Suprapubic skin (tissue), 4 donors: ENCODE measurements around the gene LPCAT4. TPM values are rescaled to one million over a fixed set of nuclear protein-coding genes. Genes with fewer than 3 reads are reported as not detected.
"Not testable (repeated sequence)": the region's sequence is repeated elsewhere in the genome, so short reads cannot be mapped to it uniquely, and the experiment has no call there.

ENCODE experiments used
- DNase-seq, 2 donors: peaks; one replicate each; pipeline ENCODE4 v3.0.0-alpha.2; 2019; ENCODE audit warnings: low spot score in 2 of 2
- H3K27ac ChIP-seq: fragments of 200-600 bp; sonication (generic); one replicate; pipeline ENCODE4 v1.5.1; 2019
- H3K27me3 ChIP-seq: fragments of 200-600 bp; sonication (generic); one replicate; pipeline ENCODE4 v1.5.1; 2019
- H3K36me3 ChIP-seq: fragments of 200-600 bp; sonication (generic); one replicate; pipeline ENCODE4 v1.5.1; 2019
- H3K4me1 ChIP-seq: fragments of 200-600 bp; sonication (generic); one replicate; pipeline ENCODE4 v1.5.1; 2019
- H3K4me3 ChIP-seq: fragments of 200-600 bp; sonication (generic); one replicate; pipeline ENCODE4 v1.5.1; 2019; ENCODE audit warnings: mild to moderate bottlenecking
- H3K9me3 ChIP-seq: fragments of 200-600 bp; sonication (generic); one replicate; pipeline ENCODE4 v1.5.1; 2019
- EP300 ChIP-seq: sonication (generic); formaldehyde crosslinking; IDR thresholded peaks from one replicate; pipeline ENCODE4 v1.6.1; 2017; ENCODE audit warnings: antibody characterized with exemption
- POLR2A ChIP-seq, 2 donors: fragments of 450-650 bp; IDR thresholded peaks; one replicate each; pipeline ENCODE4 v1.6.1; 2017; ENCODE audit warnings: antibody characterized with exemption in 2 of 2, mild to moderate bottlenecking in 2 of 2, moderate library complexity in 2 of 2
- POLR2AphosphoS5 ChIP-seq, 3 donors: sonication (generic); formaldehyde crosslinking; IDR thresholded peaks; one replicate each; pipeline ENCODE4 v1.6.1; 2017; ENCODE audit warnings: antibody characterized with exemption in 3 of 3
- WGBS: methylation state at CpG from one replicate; pipeline ENCODE4 v1.1.5; 2018; 5-methylcytosine and 5-hydroxymethylcytosine counted together
- total RNA-seq, 4 donors: library from RNA; depleted of rRNA; stranded (reverse); fragments of >200 nt; gene quantifications; one replicate each; pipeline ENCODE4 v1.1.0, GENCODE V29; 2016
- TF ChIP-seq, protein P1 (sequence below), 2 donors: fragments of 200-600 bp in 1 of 2; fragments of 450-650 bp in 1 of 2; sonication (generic) in 1 of 2; IDR thresholded peaks; one replicate each; pipeline ENCODE4 v1.5.1; 2016 to 2019; ENCODE audit warnings: antibody characterized with exemption in 2 of 2, mild to moderate bottlenecking in 1 of 2, moderate library complexity in 1 of 2

Gene LPCAT4
- total RNA-seq, 4 donors from 2014 or later = 23.6 to 105 (median 35.9) TPM

DNA sequence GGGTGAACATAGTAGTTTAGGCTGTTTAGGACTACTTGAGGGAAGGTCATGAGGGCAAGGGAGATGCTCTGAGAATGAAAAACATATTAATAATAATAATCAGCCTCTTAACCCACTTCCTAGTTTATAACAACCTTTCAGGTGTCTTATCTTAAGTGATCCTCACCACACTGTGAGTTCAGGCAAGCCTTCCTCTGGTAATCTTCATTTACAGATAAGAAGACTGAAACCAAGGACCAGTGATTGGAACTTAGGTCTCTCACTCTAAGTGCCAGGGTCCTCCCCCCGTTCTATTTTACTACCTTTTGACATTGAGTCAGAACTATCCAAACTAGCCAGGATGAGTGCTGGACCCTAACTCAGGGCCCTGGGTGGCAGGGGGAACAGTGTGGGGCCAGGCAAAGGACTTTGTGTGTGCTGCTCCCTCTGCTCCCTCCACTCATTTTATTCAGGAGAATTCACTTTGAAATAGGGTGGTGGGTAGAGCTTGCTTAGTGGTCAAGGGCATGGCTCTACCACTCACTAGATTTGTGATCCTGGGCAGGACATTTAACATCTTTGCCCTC is 18.2 kb downstream of the LPCAT4 start:
- 57% methylated on average over 1 of the region's 1 CpG for WGBS
- no peak for TF ChIP-seq POLR2A (IDR thresholded peaks at IDR 0.05)
- TF ChIP-seq POLR2AphosphoS5 (IDR thresholded peaks at IDR 0.05) = no peak
- no peak for TF ChIP-seq EP300
- TF ChIP-seq, protein P1, sequence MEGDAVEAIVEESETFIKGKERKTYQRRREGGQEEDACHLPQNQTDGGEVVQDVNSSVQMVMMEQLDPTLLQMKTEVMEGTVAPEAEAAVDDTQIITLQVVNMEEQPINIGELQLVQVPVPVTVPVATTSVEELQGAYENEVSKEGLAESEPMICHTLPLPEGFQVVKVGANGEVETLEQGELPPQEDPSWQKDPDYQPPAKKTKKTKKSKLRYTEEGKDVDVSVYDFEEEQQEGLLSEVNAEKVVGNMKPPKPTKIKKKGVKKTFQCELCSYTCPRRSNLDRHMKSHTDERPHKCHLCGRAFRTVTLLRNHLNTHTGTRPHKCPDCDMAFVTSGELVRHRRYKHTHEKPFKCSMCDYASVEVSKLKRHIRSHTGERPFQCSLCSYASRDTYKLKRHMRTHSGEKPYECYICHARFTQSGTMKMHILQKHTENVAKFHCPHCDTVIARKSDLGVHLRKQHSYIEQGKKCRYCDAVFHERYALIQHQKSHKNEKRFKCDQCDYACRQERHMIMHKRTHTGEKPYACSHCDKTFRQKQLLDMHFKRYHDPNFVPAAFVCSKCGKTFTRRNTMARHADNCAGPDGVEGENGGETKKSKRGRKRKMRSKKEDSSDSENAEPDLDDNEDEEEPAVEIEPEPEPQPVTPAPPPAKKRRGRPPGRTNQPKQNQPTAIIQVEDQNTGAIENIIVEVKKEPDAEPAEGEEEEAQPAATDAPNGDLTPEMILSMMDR (IDR thresholded peaks at IDR 0.05) = no peak
- Histone ChIP-seq H3K4me1 (no peaks in the 10 kb centered on the region), H3K4me3 (no peak overlapping the region), H3K9me3 (no peaks in the 10 kb centered on the region), H3K27ac (no peak overlapping the region), H3K27me3 (no peaks in the 10 kb centered on the region), H3K36me3 (no peaks in the 10 kb centered on the region)
- no peak for DNase-seq

DNA sequence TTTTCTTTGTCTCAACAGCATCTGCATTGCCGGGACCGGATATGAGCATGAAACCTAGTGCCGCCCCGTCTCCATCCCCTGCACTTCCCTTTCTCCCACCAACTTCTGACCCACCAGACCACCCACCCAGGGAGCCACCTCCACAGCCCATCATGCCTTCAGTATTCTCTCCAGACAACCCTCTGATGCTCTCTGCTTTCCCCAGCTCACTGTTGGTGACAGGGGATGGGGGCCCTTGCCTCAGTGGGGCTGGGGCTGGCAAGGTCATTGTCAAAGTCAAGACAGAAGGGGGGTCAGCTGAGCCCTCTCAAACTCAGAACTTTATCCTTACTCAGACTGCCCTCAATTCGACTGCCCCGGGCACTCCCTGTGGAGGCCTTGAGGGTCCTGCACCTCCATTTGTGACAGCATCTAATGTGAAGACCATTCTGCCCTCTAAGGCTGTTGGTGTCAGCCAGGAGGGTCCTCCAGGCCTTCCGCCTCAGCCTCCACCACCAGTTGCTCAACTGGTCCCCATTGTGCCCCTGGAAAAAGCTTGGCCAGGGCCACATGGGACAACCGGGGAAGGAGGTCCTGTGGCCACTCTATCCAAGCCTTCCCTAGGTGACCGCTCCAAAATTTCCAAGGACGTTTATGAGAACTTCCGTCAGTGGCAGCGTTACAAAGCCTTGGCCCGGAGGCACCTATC is 18.9 kb downstream of the LPCAT4 start:
- DNase-seq = no peak
- H3K36me3 ChIP-seq = no peaks in the 10 kb centered on the region
- H3K27ac ChIP-seq = no peak overlapping the region
- H3K4me1 ChIP-seq = peaks cover 5% of the 10 kb centered on the region
- TF ChIP-seq POLR2A (IDR thresholded peaks at IDR 0.05) = no peak
- no peak for TF ChIP-seq POLR2AphosphoS5 (IDR thresholded peaks at IDR 0.05)
- 83% methylated on average over 13 of the region's 13 CpGs for WGBS
- H3K27me3 ChIP-seq = no peaks in the 10 kb centered on the region
- no peaks in the 10 kb centered on the region for H3K9me3 ChIP-seq
- no peak overlapping the region for H3K4me3 ChIP-seq

DNA sequence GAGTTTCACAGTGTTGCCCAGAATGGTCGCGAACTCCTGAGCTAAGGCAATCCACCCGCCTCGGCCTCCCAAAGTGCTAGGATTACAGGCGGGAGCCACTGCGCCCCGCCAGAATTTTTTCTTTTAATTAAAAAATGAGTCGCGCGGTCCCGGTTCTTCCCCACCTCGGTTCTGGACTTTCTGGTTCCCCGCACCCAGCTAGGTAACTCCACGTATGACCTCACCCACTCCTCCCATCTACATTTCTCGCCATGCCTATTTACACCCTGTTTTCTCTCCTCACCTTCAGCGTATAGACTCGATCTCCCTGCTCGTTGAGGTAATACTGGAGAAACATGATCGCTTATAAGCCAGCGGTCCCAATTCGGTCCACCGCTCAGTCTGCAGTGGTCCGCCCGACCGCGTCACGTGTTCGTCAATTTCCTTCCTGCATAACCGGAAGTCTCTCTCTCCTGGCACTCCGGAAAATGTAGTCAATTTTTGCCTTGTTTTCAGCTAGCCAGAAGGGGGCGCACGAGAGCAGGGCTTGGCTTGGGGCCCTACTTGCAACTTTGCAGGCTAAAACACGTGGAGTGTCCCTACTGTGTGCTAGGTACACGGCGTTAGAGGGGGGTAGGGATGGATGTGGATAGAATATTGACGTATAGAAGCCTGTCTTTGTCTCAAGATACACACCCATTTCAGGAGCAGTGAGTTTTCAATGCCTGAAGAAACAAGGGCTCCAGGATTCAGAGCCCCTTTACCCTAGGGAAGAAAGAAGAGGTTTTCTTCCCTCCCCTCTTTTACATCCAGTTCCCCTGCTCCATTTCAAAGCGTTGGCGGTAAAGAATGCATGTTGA is 24.0 kb downstream of the LPCAT4 start, which contains the start of the genes NOP10 and NUTM1:
Gene NOP10 (minus strand): TSS at position 400 of the 839 bp plus-strand sequence. CDS start 63 bp downstream, at position 337.
Gene NUTM1 (plus strand): TSS at position 579 of the 839 bp plus-strand sequence. CDS start 382 bp downstream, outside the sequence.
- Histone ChIP-seq H3K27me3 (no peaks in the 10 kb centered on the region), H3K4me1 (peaks cover 30% of the 10 kb centered on the region), H3K4me3 (peak within 1 kb of the TSS; percentile 72), H3K27ac (peak within 1 kb of the TSS; percentile 90), H3K36me3 (peaks cover 18% of the 10 kb centered on the region), H3K9me3 (no peaks in the 10 kb centered on the region)
- DNase-seq = peak; percentile 95
- TF ChIP-seq, protein P1 (IDR thresholded peaks at IDR 0.05) = peak; percentile 92 to 96
- peak; percentile 65 to 90 (median 83) for TF ChIP-seq POLR2AphosphoS5 (IDR thresholded peaks at IDR 0.05)
- TF ChIP-seq EP300 = no peak
- TF ChIP-seq POLR2A (IDR thresholded peaks at IDR 0.05) = peak in 1 of 2 donors; percentile 53
- 2% methylated on average over 38 of the region's 38 CpGs for WGBS

DNA sequence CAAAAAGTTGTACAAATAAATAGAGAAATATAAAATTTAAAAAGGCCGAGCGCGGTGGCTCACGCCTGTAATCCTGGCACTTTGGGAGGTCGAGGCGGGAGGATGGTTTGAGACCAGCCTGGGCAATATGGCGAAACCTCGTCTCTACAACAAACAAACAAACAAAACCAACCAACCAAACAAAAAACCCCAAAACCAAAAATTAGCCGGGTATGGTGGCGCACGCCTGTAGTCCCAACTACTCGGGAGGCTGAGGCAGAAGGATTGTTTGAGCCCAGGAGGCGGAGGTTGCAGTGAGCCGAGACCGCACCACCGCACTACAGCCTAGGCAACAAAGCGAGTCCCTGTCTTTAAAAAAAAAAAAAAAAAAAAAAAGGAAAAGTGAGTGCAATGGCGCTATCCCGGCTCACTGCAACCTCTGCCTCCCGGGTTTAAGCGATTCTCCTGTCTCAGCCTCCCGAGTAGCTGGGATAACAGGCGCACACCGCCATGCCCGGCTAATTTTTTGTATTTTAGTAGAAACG is 24.7 kb downstream of the LPCAT4 start:
- Histone ChIP-seq H3K27ac (peak overlapping the region; percentile 90), H3K4me1 (peaks cover 31% of the 10 kb centered on the region), H3K4me3 (peak overlapping the region; percentile 72), H3K36me3 (peaks cover 18% of the 10 kb centered on the region)
- not testable (repeated sequence) for H3K27me3 ChIP-seq, H3K9me3 ChIP-seq, DNase-seq
- WGBS = 40% methylated on average over 26 of the region's 26 CpGs

DNA sequence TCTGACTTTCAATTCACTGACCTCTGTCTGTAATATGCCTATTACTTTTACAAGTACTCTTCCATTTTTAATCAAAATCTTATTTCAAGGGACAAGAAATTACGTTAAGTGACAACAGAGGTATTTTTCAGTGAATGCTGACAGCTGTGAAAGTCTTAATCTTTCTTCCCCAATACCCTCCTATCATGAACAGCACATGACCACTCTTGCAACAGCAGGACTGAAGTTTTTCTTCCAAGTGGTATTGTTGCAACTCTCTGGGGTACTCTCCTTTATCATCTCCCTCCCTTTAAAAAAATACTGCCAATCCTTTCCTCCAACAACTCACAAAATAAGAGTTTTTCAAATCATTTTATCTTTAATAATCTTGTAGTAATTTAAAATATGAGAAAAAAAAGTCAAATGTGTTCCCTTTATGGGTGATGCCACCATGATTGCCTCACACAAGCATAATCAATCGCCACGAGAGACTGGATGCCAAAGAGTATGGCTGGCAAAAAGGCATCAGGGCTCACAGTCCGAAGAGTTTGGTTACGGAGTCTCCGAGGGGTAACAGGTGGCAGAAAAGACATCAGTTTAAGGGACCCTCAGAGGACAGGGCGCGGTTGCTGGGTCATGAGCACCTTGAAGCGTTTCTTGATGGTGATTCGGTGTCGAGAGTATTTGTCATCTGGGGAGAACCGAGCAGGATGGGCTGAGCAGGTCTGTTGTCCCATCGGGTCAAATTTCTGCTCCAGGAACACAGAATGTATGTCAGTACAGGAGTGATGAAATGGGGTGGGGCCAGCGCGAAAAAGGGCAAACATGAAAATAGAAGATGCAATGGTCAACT is 25.4 kb downstream of the LPCAT4 start:
- TF ChIP-seq POLR2AphosphoS5 (IDR thresholded peaks at IDR 0.05) = no peak
- no peak for TF ChIP-seq EP300
- TF ChIP-seq, protein P1 (IDR thresholded peaks at IDR 0.05) = no peak
- no peak for TF ChIP-seq POLR2A (IDR thresholded peaks at IDR 0.05)
- Histone ChIP-seq H3K4me3 (peak overlapping the region; percentile 72), H3K27ac (no peak overlapping the region), H3K9me3 (no peaks in the 10 kb centered on the region), H3K27me3 (no peaks in the 10 kb centered on the region), H3K36me3 (peaks cover 18% of the 10 kb centered on the region), H3K4me1 (peaks cover 37% of the 10 kb centered on the region)
- DNase-seq = no peak
- WGBS = 95% methylated on average over 15 of the region's 15 CpGs
